ENCODE results near the gene SNRNP70.

DNA sequence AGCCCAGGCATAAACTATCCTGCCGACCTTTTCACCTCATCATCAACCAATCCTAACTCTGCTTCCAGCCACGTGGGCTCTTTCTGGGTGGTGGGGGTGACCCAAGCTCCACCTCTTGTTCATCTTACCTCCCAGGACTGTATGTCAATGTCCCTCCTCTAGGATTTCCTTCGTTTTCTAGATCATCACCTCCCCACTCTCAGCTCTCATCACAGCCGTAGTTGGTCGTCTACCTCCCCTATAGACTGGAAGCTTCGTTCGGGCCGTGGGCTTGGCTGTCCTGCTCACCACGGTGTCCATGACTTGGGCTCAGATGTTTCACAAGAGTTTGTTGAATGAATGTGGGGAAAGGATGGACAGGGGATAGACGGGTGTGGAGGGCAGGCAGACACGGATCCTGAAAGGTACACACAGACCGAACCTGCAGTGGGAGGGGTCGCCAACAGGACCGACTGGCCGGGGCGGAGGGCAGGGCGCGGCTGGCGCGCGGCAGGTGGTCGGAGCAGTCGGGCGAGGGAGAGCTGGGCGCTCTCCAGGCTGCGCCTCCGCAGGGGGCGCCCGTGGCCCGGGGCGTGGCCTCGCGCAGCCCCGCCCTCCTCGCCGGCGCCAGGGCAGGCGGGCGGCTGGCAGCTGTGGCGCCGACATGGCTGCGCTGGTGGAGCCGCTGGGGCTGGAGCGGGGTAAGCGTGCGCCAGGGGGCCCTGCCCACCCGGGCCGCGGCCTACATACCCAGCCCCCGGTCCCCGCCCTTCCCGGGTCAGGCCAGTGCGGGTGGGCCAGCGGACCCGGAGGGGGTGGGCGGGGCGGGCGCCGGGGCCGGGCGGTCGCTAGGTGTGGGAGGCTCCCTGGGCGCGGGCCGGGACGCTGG, 28.7 kb downstream of the SNRNP70 start, which contains the start of gene LIN7B:
- TF ChIP-seq TCF12 (IDR thresholded peaks at IDR 0.05; ENCODE audit: low read depth, low read length) (peak; percentile 63; the same call in 1 of the 2 replicates), ZBED1 (IDR thresholded peaks at IDR 0.05; ENCODE audit: borderline replicate concordance) (no peak), EP300 (IDR thresholded peaks at IDR 0.05; ENCODE audit: borderline replicate concordance in 1 of 2, control insufficient read depth in 1 of 2, low read depth in 2 of 2, low read length in 2 of 2) (no peak), SREBF2 (IDR thresholded peaks at IDR 0.05; ENCODE audit: low read length) (no peak), ZNF24 (IDR thresholded peaks at IDR 0.05) (no peak), ASH2L (IDR thresholded peaks at IDR 0.05; ENCODE audit: borderline replicate concordance, low read depth) (no peak), SMC3 (IDR thresholded peaks at IDR 0.05; ENCODE audit: borderline replicate concordance, low read length) (no peak), EZH2 (IDR thresholded peaks at IDR 0.05; ENCODE audit: borderline replicate concordance, control insufficient read depth, low read depth, low read length) (no peak)
- TF ChIP-seq, protein P1, sequence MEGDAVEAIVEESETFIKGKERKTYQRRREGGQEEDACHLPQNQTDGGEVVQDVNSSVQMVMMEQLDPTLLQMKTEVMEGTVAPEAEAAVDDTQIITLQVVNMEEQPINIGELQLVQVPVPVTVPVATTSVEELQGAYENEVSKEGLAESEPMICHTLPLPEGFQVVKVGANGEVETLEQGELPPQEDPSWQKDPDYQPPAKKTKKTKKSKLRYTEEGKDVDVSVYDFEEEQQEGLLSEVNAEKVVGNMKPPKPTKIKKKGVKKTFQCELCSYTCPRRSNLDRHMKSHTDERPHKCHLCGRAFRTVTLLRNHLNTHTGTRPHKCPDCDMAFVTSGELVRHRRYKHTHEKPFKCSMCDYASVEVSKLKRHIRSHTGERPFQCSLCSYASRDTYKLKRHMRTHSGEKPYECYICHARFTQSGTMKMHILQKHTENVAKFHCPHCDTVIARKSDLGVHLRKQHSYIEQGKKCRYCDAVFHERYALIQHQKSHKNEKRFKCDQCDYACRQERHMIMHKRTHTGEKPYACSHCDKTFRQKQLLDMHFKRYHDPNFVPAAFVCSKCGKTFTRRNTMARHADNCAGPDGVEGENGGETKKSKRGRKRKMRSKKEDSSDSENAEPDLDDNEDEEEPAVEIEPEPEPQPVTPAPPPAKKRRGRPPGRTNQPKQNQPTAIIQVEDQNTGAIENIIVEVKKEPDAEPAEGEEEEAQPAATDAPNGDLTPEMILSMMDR (IDR thresholded peaks at IDR 0.05 in 2 of 3, conservative IDR thresholded peaks at IDR 0.05 in 1 of 3; ENCODE audit: control insufficient read depth in 2 of 3, extremely low read depth in 1 of 3, insufficient read depth in 1 of 3, low read depth in 3 of 3, low read length in 3 of 3) = peak; percentile 34 to 61 (median 44); a peak in 4 of 6 replicates
- TF ChIP-seq, protein P2, sequence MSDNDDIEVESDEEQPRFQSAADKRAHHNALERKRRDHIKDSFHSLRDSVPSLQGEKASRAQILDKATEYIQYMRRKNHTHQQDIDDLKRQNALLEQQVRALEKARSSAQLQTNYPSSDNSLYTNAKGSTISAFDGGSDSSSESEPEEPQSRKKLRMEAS (IDR thresholded peaks at IDR 0.05; ENCODE audit: low read depth, low read length) = no peak; the same call in 1 of the 2 replicates
- TF ChIP-seq, protein P3, sequence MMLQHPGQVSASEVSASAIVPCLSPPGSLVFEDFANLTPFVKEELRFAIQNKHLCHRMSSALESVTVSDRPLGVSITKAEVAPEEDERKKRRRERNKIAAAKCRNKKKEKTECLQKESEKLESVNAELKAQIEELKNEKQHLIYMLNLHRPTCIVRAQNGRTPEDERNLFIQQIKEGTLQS (IDR thresholded peaks at IDR 0.05; ENCODE audit: borderline replicate concordance, extremely low read depth, low read depth, low read length) = no peak
- TF ChIP-seq, protein P4, sequence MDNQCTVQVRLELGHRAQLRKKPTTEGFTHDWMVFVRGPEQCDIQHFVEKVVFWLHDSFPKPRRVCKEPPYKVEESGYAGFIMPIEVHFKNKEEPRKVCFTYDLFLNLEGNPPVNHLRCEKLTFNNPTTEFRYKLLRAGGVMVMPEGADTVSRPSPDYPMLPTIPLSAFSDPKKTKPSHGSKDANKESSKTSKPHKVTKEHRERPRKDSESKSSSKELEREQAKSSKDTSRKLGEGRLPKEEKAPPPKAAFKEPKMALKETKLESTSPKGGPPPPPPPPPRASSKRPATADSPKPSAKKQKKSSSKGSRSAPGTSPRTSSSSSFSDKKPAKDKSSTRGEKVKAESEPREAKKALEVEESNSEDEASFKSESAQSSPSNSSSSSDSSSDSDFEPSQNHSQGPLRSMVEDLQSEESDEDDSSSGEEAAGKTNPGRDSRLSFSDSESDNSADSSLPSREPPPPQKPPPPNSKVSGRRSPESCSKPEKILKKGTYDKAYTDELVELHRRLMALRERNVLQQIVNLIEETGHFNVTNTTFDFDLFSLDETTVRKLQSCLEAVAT (IDR thresholded peaks at IDR 0.05) = no peak
- TF ChIP-seq, protein P5, sequence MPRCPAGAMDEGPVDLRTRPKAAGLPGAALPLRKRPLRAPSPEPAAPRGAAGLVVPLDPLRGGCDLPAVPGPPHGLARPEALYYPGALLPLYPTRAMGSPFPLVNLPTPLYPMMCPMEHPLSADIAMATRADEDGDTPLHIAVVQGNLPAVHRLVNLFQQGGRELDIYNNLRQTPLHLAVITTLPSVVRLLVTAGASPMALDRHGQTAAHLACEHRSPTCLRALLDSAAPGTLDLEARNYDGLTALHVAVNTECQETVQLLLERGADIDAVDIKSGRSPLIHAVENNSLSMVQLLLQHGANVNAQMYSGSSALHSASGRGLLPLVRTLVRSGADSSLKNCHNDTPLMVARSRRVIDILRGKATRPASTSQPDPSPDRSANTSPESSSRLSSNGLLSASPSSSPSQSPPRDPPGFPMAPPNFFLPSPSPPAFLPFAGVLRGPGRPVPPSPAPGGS (IDR thresholded peaks at IDR 0.05; ENCODE audit: borderline replicate concordance, insufficient read depth, low read depth, low read length, poor library complexity, severe bottlenecking) = peak; percentile 77

Data from GM12878 (cell line).